ENCODE measurements around the gene OPCML. TPM values are rescaled to one million over a fixed set of nuclear protein-coding genes. Genes with fewer than 3 reads are reported as not detected.

Gene OPCML
- total and polyA plus RNA-seq, 2 of the 13 experiments (the other 11 are each of a cell fraction or from before 2014, with no cell fraction given) = not detected

DNA sequence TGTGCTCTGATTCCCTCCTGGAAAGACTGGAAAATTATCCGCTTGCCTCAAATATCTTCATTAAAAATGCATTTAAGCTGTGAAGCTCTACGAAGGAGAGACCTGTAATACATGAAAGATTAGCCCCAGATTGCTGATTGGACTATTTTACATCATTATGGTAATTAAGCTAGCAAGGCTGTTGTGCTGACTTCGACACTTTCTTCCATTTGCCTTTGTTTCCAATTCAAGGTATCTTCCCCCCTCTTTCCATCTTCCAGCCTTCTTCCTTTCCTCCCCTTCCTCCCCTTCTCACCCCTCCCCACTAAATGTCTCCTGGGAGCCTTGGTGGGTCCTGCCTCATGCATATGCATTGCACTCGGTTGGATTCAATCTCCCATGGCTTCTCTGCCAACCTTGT, 710.8 kb downstream of the OPCML start:
- H4K20me1 ChIP-seq (ENCODE audit: insufficient read depth, low read length) = no peaks in the 10 kb centered on the region
- TF ChIP-seq SP1 (IDR thresholded peaks at IDR 0.05) (no peak), SP1 (CRISPR knock-in tag; IDR thresholded peaks at IDR 0.05) (no peak), MAFK (conservative IDR thresholded peaks at IDR 0.05 in 1 of 2, IDR thresholded peaks at IDR 0.05 in 1 of 2; ENCODE audit: low read length in 2 of 2) (peak; percentile 21 to 26; a peak in 2 of 4 replicates), HNRNPK (IDR thresholded peaks at IDR 0.05; ENCODE audit: low read depth, low read length, poor library complexity, severe bottlenecking) (peak; percentile 13), MAFF (IDR thresholded peaks at IDR 0.05; ENCODE audit: low read depth, low read length) (0 out of 2 replicates have a peak, but pooled peaks have one; percentile 23), ZBTB8A (CRISPR knock-in tag; IDR thresholded peaks at IDR 0.05; ENCODE audit: borderline replicate concordance, low read depth) (no peak)
- TF ChIP-seq, protein P1, sequence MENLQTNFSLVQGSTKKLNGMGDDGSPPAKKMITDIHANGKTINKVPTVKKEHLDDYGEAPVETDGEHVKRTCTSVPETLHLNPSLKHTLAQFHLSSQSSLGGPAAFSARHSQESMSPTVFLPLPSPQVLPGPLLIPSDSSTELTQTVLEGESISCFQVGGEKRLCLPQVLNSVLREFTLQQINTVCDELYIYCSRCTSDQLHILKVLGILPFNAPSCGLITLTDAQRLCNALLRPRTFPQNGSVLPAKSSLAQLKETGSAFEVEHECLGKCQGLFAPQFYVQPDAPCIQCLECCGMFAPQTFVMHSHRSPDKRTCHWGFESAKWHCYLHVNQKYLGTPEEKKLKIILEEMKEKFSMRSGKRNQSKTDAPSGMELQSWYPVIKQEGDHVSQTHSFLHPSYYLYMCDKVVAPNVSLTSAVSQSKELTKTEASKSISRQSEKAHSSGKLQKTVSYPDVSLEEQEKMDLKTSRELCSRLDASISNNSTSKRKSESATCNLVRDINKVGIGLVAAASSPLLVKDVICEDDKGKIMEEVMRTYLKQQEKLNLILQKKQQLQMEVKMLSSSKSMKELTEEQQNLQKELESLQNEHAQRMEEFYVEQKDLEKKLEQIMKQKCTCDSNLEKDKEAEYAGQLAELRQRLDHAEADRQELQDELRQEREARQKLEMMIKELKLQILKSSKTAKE (CRISPR knock-in tag; IDR thresholded peaks at IDR 0.05; ENCODE audit: borderline replicate concordance) = no peak

More for the DNA sequence above, 710.8 kb downstream of the OPCML start:
- POLR2A ChIA-PET = no interaction called here
- no peak for FAIRE-seq
- Histone ChIP-seq H3K27me3 (ENCODE audit: control insufficient read depth in 1 of 2, insufficient read depth in 2 of 2, low read length in 2 of 2) (no peaks in the 10 kb centered on the region), H3K9me3 (ENCODE audit: low read length) (peaks cover 4% of the 10 kb centered on the region; the same call in 1 of the 2 replicates), H2AFZ (ENCODE audit: low read length) (no peak overlapping the region), H3K79me2 (ENCODE audit: insufficient read depth, low read length) (no peaks in the 10 kb centered on the region), H3K4me2 (ENCODE audit: low read depth, low read length) (no peak overlapping the region), H3K9ac (ENCODE audit: insufficient read depth, low read depth, low read length) (no peak overlapping the region), H3K4me1 (ENCODE audit: insufficient read depth, low read length) (no peaks in the 10 kb centered on the region), H3K4me3 (replicated peaks in 1 of 3; ENCODE audit: insufficient read depth in 1 of 3, low read depth in 2 of 3, low read length in 3 of 3) (no peak overlapping the region), H3K27ac (ENCODE audit: extremely low read length, insufficient read depth, low read length) (no peak overlapping the region), H3K36me3 (replicated peaks in 1 of 2; ENCODE audit: control insufficient read depth in 1 of 2, insufficient read depth in 2 of 2, low read length in 2 of 2) (no peaks in the 10 kb centered on the region)
- in situ Hi-C loops (cut with HindIII; ENCODE audit: extremely low pct_ligation_motif_present, low pct_unique_long_range_greater_than_20kb) = no loop called here
- WGBS (ENCODE audit: low lambda C conversion rate) = 2% methylated on average over 4 of the region's 4 CpGs
- no TSS peak for BruUV-seq (replicated peaks)
- intact Hi-C loops (cut with micrococcal nuclease; ENCODE audit: unreplicated experiment) = no loop called here
- ATAC-seq = no peak
- CTCF ChIA-PET (ENCODE audit: low intra/inter-chr PET ratio, low total read pairs) = no interaction called here
- DNase-seq (ENCODE audit: low spot score) = no peak

Data from HepG2 (cell line).